K562 (cell line): ENCODE data around the gene RGS3. TPM values are rescaled to one million over a fixed set of nuclear protein-coding genes. Genes with fewer than 3 reads are reported as not detected.

ENCODE experiments used
- E2F3 ChIP-seq: fragments of 250-450 bp; sonication (Bioruptor Pico); IDR thresholded peaks from 2 replicates; pipeline ENCODE4 v1.4.0; 2020; ENCODE audit warnings: mild to moderate bottlenecking
- FOXA1 ChIP-seq: fragments of 450-650 bp; IDR thresholded peaks from 2 replicates; pipeline ENCODE4 v1.6.1; 2016; ENCODE audit warnings: mild to moderate bottlenecking, borderline replicate concordance
- HINFP ChIP-seq: fragments of 450-650 bp; conservative IDR thresholded peaks from 2 replicates; pipeline ENCODE4 v1.6.1; 2016; ENCODE audit warnings: missing genetic modification characterization, low read depth, mild to moderate bottlenecking, control low read depth, missing compliant biosample characterization
- NR4A1 ChIP-seq, 2 experiments: fragments of 250-450 bp in 1 of 2; fragments of 450-650 bp in 1 of 2; sonication (Bioruptor Pico) in 1 of 2; IDR thresholded peaks; 2 replicates each; pipeline versions ENCODE4 v1.4.0 to v1.6.1; 2016 to 2020; ENCODE audit warnings: mild to moderate bottlenecking in 2 of 2, missing compliant biosample characterization in 1 of 2, missing genetic modification characterization in 1 of 2, moderate library complexity in 1 of 2
- PHB2 ChIP-seq: fragments of 450-650 bp; IDR thresholded peaks from 2 replicates; pipeline ENCODE4 v1.6.1; 2017; ENCODE audit warnings: low read depth
- PHF21A ChIP-seq: fragments of 450-650 bp; IDR thresholded peaks from 2 replicates; pipeline ENCODE4 v1.6.1; 2017; ENCODE audit warnings: low read depth, borderline replicate concordance
- POLR2B ChIP-seq: fragments of 450-650 bp; IDR thresholded peaks from 2 replicates; pipeline ENCODE4 v1.6.1; 2018; ENCODE audit warnings: low read depth; ENCODE audit not compliant: partially characterized antibody
- ZNF311 ChIP-seq: fragments of 250-450 bp; sonication (Bioruptor Pico); IDR thresholded peaks from 2 replicates; pipeline ENCODE4 v1.4.0; 2020; ENCODE audit warnings: mild to moderate bottlenecking, moderate library complexity
- ZNF41 ChIP-seq: fragments of 250-450 bp; sonication (Bioruptor Pico); conservative IDR thresholded peaks from 2 replicates; pipeline ENCODE4 v1.4.0; 2020; ENCODE audit warnings: mild to moderate bottlenecking
- polyA plus RNA-seq, 8 experiments: library from polyadenylated mRNA; depleted of rRNA in 4 of 8; stranded (reverse) in 5 of 8; unstranded in 3 of 8; fragments of >200 nt; fragmentation: Nextera tagmentation in 2 of 8; fragmentation: Illumina TruSeq in 1 of 8; extraction: Ambion mirVana in 2 of 8; extraction: Trizol in 1 of 8; gene quantifications; 2 replicates each; pipeline versions ENCODE4 v1.2.1 to v1.2.3, GENCODE V29; 2011 to 2014; ENCODE audit warnings: inconsistent platforms in 1 of 8, missing spikeins in 1 of 8
- total RNA-seq, 7 experiments: library from RNA; depleted of rRNA in 6 of 7; stranded (reverse); fragments of >200 nt in 6 of 7; fragmentation: Illumina TruSeq in 2 of 7; extraction: Trizol in 2 of 7; gene quantifications; 2 replicates each; pipeline versions ENCODE4 v1.2.1 to v1.2.3, GENCODE V29; 2011 to 2021; ENCODE audit warnings: low replicate concordance in 1 of 7
- TF ChIP-seq, protein P1 (sequence below): fragments of 450-650 bp; IDR thresholded peaks from 2 replicates; pipeline ENCODE4 v1.6.1; 2016; ENCODE audit warnings: low read depth
- TF ChIP-seq, protein P2 (sequence below): sonication (generic); formaldehyde crosslinking; IDR thresholded peaks from 2 replicates; pipeline ENCODE4 v1.4.0; 2020; ENCODE audit warnings: mild to moderate bottlenecking, missing genetic modification reagents

RGS3 gene
- total and polyA plus RNA-seq, 9 of the 15 experiments (the other 6 are each of a cell fraction or from before 2014, with no cell fraction given), result 0.08 to 2.9 (median 0.95) TPM

DNA sequence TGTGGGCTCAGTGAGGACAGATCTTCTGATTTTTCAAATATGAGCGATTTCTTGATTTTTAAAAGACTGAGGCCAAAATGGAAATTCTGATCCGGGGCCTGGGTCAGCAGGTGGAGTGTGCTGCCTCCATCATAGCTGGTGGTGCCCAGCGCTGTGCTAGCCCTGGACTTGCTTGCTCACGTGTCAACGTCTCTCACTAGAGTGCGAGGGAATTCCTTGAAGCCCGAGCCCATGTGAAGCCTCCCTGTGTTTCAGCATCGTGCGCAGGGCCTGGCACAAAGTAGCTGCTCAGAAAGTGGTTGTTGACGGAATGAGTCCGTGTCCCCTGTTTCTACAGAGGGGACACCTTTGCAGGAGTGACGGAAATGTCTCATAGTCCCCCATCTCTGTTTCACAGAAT is 50.5 kb downstream of the RGS3 start (continued):
- TF ChIP-seq, protein P1, sequence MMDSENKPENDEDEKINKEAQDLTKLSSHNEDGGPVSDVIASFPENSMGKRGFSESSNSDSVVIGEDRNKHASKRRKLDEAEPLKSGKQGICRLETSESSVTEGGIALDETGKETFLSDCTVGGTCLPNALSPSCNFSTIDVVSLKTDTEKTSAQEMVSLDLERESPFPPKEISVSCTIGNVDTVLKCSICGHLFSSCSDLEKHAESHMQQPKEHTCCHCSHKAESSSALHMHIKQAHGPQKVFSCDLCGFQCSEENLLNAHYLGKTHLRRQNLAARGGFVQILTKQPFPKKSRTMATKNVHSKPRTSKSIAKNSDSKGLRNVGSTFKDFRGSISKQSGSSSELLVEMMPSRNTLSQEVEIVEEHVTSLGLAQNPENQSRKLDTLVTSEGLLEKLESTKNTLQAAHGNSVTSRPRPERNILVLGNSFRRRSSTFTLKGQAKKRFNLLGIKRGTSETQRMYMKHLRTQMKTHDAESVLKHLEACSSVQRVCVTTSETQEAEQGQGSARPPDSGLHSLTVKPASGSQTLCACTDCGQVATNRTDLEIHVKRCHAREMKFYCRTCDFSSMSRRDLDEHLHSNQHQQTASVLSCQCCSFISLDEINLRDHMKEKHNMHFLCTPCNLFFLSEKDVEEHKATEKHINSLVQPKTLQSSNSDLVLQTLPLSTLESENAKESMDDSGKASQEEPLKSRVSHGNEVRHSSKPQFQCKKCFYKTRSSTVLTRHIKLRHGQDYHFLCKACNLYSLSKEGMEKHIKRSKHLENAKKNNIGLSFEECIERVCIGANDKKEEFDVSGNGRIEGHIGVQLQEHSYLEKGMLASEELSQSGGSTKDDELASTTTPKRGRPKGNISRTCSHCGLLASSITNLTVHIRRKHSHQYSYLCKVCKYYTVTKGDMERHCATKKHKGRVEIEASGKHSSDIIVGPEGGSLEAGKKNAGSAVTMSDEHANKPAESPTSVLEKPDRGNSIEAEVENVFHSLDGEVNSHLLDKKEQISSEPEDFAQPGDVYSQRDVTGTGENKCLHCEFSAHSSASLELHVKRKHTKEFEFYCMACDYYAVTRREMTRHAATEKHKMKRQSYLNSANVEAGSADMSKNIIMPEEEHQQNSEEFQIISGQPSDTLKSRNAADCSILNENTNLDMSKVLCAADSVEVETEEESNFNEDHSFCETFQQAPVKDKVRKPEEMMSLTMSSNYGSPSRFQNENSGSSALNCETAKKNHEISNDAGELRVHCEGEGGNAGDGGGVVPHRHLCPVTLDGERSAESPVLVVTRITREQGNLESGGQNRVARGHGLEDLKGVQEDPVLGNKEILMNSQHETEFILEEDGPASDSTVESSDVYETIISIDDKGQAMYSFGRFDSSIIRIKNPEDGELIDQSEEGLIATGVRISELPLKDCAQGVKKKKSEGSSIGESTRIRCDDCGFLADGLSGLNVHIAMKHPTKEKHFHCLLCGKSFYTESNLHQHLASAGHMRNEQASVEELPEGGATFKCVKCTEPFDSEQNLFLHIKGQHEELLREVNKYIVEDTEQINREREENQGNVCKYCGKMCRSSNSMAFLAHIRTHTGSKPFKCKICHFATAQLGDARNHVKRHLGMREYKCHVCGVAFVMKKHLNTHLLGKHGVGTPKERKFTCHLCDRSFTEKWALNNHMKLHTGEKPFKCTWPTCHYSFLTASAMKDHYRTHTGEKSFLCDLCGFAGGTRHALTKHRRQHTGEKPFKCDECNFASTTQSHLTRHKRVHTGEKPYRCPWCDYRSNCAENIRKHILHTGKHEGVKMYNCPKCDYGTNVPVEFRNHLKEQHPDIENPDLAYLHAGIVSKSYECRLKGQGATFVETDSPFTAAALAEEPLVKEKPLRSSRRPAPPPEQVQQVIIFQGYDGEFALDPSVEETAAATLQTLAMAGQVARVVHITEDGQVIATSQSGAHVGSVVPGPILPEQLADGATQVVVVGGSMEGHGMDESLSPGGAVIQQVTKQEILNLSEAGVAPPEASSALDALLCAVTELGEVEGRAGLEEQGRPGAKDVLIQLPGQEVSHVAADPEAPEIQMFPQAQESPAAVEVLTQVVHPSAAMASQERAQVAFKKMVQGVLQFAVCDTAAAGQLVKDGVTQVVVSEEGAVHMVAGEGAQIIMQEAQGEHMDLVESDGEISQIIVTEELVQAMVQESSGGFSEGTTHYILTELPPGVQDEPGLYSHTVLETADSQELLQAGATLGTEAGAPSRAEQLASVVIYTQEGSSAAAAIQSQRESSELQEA, result no peak
- no peak for TF ChIP-seq HINFP (tag)
- TF ChIP-seq PHB2, result no peak
- TF ChIP-seq, protein P2, sequence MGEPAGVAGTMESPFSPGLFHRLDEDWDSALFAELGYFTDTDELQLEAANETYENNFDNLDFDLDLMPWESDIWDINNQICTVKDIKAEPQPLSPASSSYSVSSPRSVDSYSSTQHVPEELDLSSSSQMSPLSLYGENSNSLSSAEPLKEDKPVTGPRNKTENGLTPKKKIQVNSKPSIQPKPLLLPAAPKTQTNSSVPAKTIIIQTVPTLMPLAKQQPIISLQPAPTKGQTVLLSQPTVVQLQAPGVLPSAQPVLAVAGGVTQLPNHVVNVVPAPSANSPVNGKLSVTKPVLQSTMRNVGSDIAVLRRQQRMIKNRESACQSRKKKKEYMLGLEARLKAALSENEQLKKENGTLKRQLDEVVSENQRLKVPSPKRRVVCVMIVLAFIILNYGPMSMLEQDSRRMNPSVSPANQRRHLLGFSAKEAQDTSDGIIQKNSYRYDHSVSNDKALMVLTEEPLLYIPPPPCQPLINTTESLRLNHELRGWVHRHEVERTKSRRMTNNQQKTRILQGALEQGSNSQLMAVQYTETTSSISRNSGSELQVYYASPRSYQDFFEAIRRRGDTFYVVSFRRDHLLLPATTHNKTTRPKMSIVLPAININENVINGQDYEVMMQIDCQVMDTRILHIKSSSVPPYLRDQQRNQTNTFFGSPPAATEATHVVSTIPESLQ (CRISPR knock-in tag), result no peak
- TF ChIP-seq POLR2B, result no peak
- TF ChIP-seq NR4A1 (CRISPR knock-in tag; IDR thresholded peaks at IDR 0.05), result no peak
- no peak for TF ChIP-seq NR4A1 (tag; IDR thresholded peaks at IDR 0.05)
- TF ChIP-seq PHF21A, result no peak
- TF ChIP-seq FOXA1, result no peak
- no peak for TF ChIP-seq ZNF41 (CRISPR knock-in tag)
- TF ChIP-seq ZNF311 (CRISPR knock-in tag), result no peak
- TF ChIP-seq E2F3 (CRISPR knock-in tag), result no peak
